ENCODE measurements around the gene SIRPA.

Gene SIRPA

GRCh38 chr20:1888796-1889463 lies 6.3 kb upstream of the SIRPA start:
- DNase-seq = no peak

GRCh38 chr20:1890469-1891262 lies 4.5 kb upstream of the SIRPA start:
- DNase-seq = no peak

GRCh38 chr20:1891263-1892118 lies 3.7 kb upstream of the SIRPA start:
- no peak for DNase-seq

- no peak for DNase-seq
Observed at GRCh38 chr20:1892119-1892385, 3.2 kb upstream of the SIRPA start.

- DNase-seq = no peak
Observed at GRCh38 chr20:1893721-1894470, 1.3 kb upstream of the SIRPA start.

GRCh38 chr20:1894471-1894950 lies 696 bp upstream of the SIRPA start:
- DNase-seq = no peak

- DNase-seq = no peak
Observed at GRCh38 chr20:1895674-1896483, 672 bp downstream of the SIRPA start.

- DNase-seq = no peak
Observed at GRCh38 chr20:1896484-1897258, 1.5 kb downstream of the SIRPA start.

- no peak for DNase-seq
Observed at GRCh38 chr20:1897541-1897940, 2.3 kb downstream of the SIRPA start.

GRCh38 chr20:1897965-1898464 lies 2.8 kb downstream of the SIRPA start:
- peak; percentile 21 for DNase-seq

GRCh38 chr20:1898482-1899240 lies 3.5 kb downstream of the SIRPA start:
- no peak for DNase-seq

GRCh38 chr20:1899241-1899525 lies 4.0 kb downstream of the SIRPA start:
- DNase-seq = no peak

DNA sequence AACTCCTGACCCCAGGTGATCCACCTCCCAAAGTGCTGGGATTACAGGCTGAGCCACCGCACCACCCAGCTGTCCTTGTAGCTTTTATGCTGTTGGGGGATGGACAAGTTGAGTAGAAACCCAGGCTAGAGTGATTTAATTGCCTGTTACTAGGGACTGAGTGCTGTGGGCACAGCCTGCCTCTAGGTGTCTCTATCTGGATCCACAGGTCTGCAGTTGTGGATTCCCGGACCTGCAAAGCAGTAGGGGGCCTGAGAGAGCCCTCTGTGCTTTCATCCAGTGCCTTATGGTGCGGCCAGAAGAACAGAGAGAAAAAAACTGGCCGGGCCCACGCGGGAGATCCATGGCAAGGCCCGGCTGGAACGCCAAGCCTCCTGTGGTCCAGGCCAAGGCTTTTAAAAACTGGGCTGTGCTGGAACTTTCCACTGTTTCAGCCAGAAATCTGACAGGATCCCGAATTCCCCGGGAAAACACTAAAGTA lies 5.2 kb downstream of the SIRPA start:
- DNase-seq = no peak

- no peak for DNase-seq
Observed at GRCh38 chr20:1901704-1902103, 6.5 kb downstream of the SIRPA start.

DNA sequence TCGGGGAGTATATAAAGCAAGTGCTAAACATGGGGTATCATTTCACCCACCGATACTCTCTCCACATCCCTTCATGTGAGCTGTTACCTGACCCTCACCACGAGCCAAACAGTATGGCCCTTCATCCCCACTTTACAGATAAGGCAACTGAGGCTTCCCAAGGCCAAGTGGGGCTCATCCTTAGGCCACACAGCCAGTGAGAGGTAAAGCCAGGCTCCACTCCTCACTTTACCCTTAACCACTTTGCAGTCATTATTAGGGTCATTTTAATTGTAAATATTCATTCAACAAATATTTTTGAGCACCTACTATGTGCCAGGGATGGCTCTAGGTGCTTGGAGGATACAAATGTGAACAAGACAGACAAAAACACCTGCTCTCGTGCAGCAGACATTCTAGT lies 7.0 kb downstream of the SIRPA start:
- DNase-seq = no peak

DNA sequence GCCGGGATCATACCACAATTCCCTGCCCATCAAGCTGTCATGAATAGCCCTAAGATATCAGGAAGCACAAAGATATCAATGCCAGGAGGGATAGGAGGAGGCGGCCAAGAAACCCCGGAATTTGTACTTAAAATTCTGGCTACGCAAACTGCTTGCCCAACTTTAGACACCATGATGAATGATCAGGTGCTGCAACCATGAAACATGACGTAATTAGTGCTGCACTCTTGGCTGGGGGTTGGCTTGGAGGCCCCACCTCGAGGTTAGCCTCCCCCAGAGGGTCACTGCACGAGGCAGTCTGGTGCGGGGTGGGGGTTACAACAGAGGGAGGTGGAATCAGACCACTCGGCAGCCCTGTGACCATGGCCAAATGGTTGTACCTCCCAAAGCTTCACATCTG lies 8.9 kb downstream of the SIRPA start:
- DNase-seq = no peak

DNA sequence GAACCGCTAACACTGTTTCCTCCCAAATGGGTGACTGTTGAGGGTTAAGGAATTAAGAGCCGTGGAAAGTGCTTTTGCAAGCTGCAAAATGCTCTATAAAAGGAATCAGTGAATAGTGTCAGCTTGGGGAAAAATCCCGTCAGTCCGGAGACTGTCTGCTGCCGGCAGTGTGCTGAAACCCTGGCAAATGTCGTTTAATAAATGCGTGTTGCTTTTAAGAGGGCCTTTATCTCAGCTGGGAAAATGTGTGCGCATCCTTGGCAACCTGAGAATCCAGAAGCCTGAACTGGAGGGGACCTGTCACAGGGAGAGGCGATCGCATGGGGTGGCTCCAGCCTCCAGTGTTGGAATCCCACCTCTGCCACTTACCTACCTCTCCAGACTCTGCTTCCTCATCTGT lies 9.8 kb downstream of the SIRPA start:
- no peak for DNase-seq

GRCh38 chr20:1905693-1906092 lies 10.5 kb downstream of the SIRPA start:
- DNase-seq = no peak

DNA sequence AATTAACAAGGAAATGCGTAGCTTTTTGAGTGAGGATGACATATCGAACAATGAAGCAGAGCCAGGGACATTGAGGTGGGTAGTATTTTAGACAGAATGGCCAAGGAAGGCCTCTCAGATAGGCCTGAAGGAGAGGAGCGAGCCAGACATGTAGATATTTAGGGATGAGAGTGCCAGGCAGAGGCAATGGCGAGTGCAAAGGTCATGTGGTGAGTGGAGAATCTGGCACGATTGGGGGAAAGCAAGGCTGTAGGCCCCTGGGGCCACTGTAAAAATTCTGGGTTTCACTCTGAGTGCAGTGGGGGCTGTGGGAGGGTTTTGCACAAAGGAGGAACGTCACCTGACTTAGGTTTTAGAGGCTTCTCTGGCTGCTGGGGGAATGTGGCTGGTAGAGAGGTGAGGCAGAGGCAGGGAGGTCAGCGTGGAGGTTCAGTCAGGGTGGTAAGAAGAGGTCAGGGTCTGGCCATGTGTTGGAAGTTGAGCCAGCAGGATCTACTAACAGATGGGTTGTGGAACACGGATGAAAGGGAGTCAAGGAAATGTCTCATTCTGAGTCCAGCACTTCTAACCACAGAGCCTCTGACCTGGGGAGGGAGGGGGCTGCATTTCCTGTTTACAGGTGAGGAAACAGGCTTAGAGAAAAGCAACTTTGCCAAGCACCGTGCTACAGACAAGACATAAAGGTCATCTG lies 11.3 kb downstream of the SIRPA start:
- no peak for DNase-seq

- no peak for DNase-seq
Observed at GRCh38 chr20:1907586-1907985, 12.4 kb downstream of the SIRPA start.
